GOT3 (cell line): ENCODE results near the gene ITGAE.
A peak's percentile ranks its signal among the peaks of the same experiment; 100 is the strongest.
"Not testable (repeated sequence)": the region's sequence is repeated elsewhere in the genome, so short reads cannot be mapped to it uniquely, and the experiment has no call there.

Source experiments
- DNase-seq: peaks from one replicate; lab custom pipeline; 2025; ENCODE audit warnings: mixed read lengths; lab: John Stamatoyannopoulos, UW

ITGAE gene, protein sequence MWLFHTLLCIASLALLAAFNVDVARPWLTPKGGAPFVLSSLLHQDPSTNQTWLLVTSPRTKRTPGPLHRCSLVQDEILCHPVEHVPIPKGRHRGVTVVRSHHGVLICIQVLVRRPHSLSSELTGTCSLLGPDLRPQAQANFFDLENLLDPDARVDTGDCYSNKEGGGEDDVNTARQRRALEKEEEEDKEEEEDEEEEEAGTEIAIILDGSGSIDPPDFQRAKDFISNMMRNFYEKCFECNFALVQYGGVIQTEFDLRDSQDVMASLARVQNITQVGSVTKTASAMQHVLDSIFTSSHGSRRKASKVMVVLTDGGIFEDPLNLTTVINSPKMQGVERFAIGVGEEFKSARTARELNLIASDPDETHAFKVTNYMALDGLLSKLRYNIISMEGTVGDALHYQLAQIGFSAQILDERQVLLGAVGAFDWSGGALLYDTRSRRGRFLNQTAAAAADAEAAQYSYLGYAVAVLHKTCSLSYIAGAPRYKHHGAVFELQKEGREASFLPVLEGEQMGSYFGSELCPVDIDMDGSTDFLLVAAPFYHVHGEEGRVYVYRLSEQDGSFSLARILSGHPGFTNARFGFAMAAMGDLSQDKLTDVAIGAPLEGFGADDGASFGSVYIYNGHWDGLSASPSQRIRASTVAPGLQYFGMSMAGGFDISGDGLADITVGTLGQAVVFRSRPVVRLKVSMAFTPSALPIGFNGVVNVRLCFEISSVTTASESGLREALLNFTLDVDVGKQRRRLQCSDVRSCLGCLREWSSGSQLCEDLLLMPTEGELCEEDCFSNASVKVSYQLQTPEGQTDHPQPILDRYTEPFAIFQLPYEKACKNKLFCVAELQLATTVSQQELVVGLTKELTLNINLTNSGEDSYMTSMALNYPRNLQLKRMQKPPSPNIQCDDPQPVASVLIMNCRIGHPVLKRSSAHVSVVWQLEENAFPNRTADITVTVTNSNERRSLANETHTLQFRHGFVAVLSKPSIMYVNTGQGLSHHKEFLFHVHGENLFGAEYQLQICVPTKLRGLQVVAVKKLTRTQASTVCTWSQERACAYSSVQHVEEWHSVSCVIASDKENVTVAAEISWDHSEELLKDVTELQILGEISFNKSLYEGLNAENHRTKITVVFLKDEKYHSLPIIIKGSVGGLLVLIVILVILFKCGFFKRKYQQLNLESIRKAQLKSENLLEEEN

DNA sequence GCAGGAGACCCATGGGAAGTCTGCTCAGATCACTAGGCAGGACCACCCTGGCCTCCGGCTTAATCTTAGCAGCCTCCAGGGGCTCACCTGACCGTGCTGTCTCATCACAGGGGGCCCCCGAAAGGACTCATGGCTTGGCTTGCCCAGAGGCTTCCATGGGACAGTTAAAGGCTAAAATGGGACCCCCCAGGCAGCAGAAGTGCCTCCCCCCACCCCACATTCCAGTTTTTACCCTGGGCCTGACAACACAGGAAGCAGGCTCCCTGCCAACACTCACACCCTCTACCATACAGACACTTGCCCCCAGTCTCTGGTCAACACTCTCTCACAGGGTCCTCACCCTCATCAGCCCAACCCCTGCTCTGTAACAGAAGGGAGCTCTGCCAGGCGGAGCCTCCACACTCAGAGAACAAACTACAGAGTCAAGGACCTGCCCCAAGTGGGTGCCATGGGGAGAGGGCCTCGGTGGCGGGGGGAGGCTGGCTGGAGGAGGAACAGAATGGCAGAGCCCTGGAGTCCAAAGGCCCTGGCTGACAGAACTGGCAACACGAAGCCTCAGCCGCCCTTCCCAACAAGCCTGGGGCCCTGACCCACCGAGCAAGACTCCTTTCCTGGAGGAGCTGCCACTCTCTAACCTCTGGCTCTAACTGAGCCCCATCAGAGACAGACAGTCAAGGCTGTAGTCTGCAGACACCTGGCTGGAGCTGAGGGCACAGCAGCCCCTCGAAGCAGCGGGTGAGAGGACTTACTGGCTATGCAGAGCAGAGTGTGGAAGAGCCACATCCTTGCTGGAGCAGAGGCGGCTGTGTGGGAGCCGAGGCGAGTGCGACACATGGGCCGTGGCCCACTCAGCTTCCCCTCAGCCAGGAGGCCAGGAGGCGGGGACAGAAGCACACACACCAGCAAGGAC, at the start of gene ITGAE:
Gene ITGAE (minus strand): TSS at position 827 of the 910 bp plus-strand sequence. CDS start 44 bp downstream, at position 783.
- DNase-seq, result no peak

DNA sequence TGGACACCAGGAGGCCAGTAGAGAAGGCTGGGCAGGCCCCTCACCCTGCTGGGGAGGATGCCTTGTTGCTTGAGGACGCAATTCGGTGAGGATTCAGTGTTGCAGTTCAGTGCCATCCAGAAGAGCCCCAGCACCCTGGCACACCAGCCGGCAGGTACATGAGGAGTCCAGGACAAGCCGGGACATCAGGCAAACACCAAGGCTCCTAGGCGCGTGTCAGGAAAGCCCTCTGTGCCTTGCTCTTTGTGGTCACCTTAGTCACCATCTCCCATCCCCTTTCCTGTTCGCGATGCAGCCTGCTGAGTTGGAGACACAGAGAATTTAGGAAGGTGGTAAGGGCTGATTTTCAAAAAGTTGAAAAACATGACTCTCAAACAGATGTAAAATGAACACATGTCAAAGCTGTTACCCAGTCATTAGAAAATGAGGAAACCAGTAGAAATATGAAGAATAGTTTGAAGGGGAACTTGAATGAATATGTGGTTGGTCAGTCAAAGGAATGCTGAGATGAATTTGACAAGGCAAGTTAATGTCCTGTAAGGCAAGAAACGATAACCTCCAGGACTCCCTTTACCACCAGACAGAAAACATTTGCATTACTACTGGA, 47.3 kb upstream of the ITGAE start:
- DNase-seq, result no peak

DNA sequence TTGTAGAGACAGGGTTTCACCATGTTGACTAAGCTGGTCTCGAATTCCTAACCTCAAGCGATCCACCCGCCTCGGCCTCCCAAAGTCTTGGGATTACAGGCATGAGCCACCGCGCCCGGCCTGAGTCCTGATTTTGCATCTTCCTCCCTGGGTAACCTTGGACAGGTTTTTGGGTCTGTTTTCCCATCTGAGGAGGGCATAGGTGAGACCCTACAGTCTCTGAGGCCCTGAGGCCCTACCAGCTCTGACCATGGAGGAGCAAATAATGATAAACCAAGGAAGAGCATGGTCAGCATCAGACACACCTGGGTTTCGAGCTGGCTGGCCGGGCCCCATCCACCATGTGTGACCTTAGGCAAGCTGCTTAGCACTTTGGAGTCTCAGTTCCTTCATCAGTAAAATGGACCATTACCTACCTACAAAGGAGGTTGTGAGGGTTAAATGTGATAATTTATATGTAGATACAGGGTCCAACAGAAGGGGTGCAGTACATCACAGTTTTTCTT, 46.2 kb upstream of the ITGAE start:
- DNase-seq, result no peak

DNA sequence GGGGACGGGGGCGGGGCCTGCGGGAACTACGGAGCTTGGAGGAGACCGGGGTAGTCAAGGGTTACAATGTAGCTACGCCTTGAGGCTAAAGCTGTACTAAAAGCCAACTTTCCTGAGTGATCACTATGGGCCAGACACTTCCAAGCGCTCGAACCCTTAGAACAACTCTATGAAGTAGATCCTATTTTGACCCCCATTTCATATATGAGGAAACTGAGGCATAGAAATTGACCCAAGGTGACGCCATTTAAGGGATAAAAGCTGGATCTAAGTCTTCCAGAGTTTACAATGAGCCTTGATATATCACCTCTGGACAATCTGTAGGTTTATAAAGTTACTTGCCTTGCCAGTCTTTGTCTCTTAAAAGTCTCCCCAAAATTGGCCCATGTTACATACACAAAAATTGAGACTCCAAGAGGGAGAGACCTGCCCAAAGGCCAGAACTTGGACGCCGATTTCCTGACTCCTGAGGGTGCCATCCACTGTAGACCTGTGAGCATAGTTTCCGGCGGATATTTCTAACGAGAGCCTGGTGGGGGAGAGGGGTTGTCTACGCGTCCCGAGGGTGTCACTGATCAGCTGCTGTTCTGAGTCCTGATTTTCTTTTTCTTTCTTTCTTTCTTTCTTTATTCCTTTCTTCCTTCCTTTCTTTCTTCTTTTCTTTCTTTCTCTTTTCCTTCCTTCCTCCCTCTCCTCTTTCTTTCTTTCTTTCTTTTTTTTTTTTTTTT, 45.6 kb upstream of the ITGAE start:
- no peak for DNase-seq

DNA sequence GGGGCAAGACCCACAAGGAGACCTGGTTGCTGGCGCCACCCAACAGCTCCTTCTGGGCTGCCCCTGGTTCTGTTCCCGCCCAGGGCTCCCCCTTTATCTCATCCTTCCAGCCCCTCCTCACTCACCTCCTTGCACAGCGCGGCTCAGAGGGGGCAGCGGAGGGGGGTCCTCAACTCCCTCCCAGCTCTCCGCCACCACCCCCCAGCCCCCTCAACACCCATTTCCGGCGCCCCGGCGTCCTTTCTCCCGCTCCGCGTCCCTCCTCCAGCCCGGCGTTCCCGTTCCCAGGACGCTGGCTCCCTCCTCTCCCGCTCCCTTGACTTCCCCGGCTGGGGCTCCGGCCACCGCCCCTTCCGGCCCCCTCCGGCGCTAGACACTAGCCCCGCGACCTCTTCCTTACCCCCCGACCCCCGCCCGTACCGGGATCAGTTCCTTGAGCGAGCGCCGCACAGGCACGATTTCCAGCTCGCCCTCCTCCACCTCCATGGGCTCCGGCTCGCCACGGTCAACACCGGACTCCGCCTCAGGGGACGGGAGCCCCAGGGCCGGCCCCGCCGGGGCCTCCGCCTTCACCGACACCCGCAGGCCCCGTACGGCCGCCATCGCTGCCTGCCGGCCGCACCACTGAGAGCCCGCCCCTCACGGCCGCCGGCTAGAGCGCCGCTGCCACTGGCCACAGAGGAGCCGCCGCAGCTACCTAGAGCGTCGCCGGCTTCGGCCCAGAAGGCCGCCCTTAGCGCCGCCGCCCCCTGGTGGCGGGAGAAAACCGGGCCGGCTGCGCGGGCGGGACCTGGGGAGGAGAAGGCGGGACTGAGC, 44.8 kb upstream of the ITGAE start, which contains the start of gene NCBP3:
Gene NCBP3 (minus strand): TSS at position 626 of the 816 bp plus-strand sequence. CDS start 23 bp downstream, at position 603.
- DNase-seq, result peak; percentile 63

DNA sequence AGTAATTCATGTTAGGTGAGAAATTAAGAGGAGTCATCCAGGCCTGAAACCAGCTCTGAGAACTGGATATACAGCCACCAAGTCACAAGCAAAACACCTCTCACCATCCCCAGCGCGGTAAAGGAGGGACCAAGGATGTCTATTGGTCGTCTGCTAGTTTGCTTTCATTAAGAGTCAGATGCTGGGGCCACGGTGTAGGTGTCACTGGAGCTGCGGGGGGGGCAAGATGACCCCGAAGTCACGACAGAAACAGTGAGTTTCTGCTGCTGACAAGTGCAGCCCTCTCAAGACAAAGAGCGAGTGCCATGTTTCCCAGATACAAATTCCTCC, 44.3 kb upstream of the ITGAE start:
- DNase-seq, result no peak

DNA sequence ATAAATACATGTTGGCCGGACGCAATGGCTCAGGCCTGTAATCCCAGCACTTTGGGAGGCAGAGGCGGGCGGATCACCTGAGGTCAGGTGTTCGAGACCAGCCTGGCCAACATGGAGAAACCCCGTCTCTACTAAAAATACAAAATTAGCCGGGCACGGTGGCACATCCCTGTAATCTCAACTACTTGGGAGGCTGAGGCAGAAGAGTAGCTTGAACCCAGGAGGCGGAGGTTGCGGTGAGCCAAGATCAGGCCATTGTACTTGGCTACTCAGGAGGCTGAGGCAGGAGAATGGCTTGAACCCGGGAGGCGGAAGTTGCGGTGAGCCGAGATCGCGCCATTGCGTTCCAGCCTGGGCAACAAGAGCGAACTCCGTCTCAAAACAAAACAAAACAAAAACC, 43.6 kb upstream of the ITGAE start:
- DNase-seq, result not testable (repeated sequence)

DNA sequence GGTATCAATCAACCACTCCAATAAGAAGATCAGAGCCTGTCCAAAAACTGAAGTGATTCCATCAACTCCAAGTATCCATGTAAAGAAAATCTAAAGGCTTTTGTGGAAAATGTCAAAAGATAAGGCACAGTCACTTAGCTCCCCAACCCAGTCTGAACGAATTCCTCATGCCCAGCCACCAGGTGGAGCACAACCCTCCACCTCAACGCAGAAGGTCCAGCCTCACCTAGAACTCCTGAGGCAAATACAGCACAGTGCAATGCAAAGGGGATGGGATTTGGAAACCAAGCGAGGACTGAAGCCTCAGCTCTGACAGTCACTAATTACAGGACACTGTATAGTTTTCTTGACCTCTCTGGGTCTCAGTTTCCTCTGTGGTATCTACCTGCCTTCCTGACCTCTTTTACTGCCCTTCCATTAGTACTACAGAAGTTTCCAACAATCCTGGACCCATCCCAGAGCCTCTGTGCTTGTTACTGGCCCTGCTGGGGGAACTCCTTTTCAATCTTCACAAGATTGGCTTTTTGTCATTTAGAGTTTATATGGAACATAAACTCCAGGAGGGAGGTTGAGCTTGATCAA, 43.0 kb upstream of the ITGAE start:
- no peak for DNase-seq

DNA sequence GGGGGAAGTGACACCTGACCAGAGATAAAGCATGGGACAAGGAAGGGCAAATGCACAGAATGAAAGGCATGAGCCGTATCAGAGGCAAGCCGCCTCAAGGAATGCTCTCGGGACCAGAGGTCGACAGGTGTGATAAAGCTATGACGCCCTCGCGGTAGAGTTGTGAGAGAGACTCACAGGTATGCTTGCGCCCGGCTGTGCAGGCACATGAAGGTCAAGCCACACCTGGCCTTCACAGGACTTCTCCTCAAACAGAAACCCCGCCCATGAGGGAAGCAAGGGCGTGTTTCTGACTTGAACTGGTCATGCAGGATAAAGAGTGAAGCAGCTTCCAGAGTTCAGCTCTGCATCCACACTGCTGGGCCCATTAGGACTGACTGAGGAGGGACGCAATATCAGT, 37.2 kb upstream of the ITGAE start:
- DNase-seq, result no peak

DNA sequence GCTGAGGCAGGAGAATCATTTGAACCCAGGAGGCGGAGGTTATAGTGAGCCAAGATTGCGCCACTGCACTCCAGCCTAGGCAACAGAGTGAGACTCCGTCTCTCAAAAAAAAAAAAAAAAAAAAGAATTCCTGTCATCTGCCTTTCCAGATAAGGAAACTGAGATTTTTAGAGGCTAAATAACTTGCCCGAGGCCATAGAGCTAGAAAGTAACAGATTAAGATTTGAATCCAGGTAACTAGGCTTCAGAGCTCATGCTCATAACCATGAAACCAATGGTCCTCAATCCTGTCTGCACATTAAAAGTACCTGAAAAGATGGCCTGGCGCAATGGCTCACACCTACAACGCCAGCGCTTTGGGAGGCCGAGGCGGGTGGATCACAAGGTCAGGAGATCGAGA, 35.6 kb upstream of the ITGAE start:
- no peak for DNase-seq

DNA sequence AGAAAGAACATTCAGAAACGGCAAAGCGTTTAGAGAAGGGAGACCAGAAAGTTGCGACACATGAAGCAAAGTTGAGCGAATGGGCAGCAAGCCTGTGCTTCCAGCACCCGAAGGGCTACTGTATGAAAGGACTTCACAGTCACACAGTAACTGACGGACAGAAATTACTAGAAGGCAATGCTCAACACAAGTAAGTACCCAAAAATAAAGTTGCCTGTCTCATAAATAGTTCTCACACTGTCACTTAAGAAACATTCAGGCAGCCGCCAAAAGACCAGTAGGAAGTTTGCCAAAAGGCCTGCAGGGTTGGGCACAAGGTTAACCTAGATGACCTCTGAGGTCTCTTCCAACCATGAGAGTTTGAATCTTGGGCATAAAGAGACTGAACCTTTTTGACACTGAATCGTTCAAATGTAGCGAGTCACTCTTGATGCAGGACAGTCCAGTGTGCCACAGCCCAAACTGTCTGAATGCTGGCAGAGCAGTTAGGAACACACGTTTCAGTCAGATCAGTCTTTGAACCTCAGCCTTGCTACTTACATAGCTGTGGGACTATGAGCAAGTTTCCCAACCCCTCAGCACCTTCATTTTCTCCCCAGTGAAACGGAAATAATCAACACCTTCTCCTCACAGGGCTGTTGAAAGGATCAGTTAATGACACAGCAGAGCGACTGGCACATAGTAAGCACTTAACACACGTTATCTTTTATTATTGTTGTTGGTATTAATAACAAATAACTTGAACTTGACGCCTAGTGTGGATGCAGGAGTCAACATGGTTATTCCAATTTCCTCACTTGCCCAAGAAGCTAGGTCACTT, 34.6 kb upstream of the ITGAE start:
- DNase-seq, result no peak

DNA sequence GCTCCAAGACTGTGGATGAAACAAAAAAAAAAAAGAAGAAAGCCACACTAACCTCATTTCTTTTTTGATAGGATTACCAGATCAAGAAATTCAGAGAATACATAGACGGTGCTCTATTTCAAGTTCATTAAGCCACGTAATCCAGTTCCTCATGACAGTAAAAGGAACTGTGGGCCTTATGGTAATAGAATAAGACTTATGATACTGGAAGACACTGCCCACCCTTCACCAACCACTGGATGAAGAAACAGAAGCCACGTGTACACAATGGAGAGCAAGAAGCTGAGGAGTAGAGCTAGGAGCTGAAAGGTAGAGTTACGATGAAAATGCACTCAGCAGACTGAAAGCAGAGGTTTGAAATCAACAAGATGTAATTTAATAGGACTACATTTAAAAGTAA, 33.8 kb upstream of the ITGAE start:
- no peak for DNase-seq

DNA sequence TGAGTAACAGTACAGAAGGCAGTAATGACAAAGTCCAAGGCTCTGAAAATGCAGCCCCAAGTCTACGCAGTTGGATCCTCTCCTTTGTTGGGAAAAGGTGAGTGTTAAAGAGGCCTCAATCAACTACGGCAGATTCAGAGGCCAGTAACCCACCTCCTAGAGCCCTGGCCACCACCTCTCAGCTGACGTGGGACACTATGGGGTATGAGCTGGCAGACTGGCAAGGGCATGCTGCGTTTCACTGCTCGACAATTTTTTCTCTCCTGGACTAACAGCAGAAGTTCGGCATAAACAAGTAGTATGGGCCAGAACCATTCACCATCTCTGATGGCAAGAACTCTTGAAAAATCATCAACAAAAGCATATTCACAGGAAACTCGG, 27.9 kb upstream of the ITGAE start:
- no peak for DNase-seq

DNA sequence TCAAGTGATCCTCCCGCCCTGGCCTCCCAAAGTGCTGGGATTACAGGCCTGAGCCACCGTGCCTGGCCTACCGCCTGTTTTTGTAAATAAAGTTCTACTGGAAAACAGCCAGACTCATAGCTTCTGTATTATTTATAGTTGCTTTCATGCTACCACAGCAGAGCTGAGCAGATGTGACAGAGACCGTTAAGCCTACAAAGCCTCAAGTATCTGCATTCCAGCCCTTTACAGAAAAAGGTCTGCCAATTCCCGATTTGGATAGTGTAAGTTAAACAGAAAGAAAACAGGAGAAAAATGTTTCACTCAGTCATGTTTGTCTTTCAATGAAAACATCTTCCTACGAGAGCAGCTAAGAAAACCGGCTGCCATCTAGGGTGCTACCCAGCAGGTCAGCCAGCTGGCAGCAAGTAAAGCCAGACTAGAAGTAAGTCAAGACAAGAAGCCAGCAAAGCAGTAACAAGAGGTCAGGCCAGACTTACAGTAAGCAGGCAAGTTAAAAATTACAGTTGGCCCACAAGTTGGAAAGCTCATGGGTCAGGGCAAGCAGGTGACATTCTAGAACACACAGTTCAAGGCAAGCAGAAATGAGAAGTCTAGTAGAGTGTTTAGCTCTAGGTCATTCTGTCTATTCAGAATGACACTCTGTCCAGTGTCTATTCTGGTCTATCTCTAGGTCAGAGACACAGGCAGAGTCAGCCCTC, 27.3 kb upstream of the ITGAE start:
- no peak for DNase-seq

DNA sequence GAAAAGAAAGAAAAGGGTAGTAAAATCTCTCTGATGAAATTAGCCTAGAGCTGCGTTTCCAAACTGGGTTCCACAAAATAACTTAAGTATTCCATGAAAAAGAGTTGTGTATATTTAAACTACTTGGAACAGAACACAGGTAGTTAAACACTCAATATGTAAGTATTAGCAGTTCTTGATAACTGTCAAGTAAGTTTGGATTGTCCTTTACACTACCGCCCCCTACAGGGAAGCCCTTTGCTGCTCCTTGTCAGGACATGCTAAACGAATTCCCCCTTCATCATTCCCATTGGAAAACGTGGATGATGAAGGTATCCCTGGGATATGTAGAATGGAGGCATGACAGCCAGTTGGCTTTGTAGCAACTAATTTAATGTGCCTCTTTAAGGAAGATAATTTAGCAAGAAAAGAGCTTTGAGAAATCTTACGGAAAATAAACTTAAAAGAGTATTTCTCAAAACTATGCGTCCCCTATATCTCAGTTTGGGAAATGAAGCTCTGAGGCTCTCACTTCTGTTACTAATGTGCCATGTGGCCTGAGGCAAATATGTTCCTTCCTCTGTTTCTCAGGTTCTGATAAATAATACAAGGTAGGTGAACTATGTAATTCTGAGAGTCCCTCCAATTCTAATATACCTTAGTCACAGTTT, 26.3 kb upstream of the ITGAE start:
- no peak for DNase-seq

DNA sequence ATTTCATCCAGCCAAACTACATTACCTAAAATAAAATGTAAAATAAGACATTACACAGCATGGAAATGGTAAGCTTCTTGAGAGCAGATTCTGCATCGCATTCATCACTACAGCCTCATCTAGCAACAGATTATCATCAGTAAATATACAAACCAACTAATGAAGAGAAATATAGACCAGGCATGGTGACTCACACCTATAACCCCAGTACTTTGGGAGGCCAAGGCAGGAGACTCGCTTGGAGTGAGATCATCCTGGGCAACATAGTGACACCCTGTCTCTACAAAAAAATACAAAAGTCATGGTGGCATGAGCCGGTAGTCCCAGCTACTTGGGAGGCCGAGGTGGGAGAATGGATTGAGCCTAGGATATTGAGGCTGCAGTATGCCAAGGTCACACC, 25.2 kb upstream of the ITGAE start:
- DNase-seq, result no peak

DNA sequence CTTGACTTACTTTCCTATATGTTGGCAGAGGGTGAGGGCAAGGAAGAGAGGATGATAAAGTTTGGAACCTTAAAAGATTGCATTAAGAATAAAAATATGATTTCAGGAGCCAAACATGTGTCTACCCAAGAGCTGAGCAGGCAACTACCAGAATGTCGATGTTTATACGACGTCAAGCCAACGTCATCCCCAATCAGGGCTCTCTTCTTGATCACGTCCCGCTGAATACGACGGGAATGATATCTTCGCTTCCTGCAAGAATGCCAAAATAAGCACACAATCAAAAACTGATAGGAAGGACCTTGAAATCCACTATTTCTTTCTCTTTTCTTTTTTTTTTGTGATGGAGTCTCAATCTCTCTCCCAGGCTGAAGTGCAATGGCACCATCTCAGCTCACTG, 20.1 kb upstream of the ITGAE start:
- DNase-seq, result no peak
